ENCODE measurements around the gene PDLIM3. TPM values are rescaled to one million over a fixed set of nuclear protein-coding genes. Genes with fewer than 3 reads are reported as not detected.

The PDLIM3 gene
- polyA plus RNA-seq, 1 experiment, result 0.05 TPM

GRCh38 chr4:185522451-185522850, 12.9 kb downstream of the PDLIM3 start:
- 0 out of 2 replicates have a peak, but pooled peaks cover 1% of the 10 kb centered on the region for H3K27me3 ChIP-seq (ENCODE audit: control insufficient read depth, insufficient read depth, low read length)
- POLR2A ChIA-PET, result no interaction called here
- H3K36me3 ChIP-seq (ENCODE audit: control insufficient read depth, insufficient read depth, low read length), result no peaks in the 10 kb centered on the region
- no peak for TF ChIP-seq CTCF (IDR thresholded peaks at IDR 0.05; ENCODE audit: insufficient read depth, low read depth, low read length)
- no peak overlapping the region for H3K4me3 ChIP-seq (ENCODE audit: low read depth, low read length)
- CTCF ChIA-PET, result no interaction called here
- DNase-seq (ENCODE audit: low read depth), result no peak

- no peak for DNase-seq (ENCODE audit: low read depth)
- TF ChIP-seq CTCF (IDR thresholded peaks at IDR 0.05; ENCODE audit: insufficient read depth, low read depth, low read length), result no peak
- POLR2A ChIA-PET, result no interaction called here
- Histone ChIP-seq H3K4me3 (ENCODE audit: low read depth, low read length) (no peak overlapping the region), H3K36me3 (ENCODE audit: control insufficient read depth, insufficient read depth, low read length) (no peaks in the 10 kb centered on the region), H3K27me3 (ENCODE audit: control insufficient read depth, insufficient read depth, low read length) (no peaks in the 10 kb centered on the region)
- CTCF ChIA-PET, result no interaction called here
Measured at GRCh38 chr4:185520119-185520518, 15.2 kb downstream of the PDLIM3 start.

GRCh38 chr4:185518494-185518893, 16.8 kb downstream of the PDLIM3 start:
- no peaks in the 10 kb centered on the region for H3K36me3 ChIP-seq (ENCODE audit: control insufficient read depth, insufficient read depth, low read length)
- CTCF ChIA-PET, result interaction anchor here (1.2 kb wide), 1 partner anchor 10 kb away, joined by 4 read pairs; no protein-coding TSS in a partner anchor
- TF ChIP-seq CTCF (IDR thresholded peaks at IDR 0.05; ENCODE audit: insufficient read depth, low read depth, low read length), result no peak
- POLR2A ChIA-PET, result no interaction called here
- no peak for DNase-seq (ENCODE audit: low read depth)
- H3K4me3 ChIP-seq (ENCODE audit: low read depth, low read length), result no peak overlapping the region
- H3K27me3 ChIP-seq (ENCODE audit: control insufficient read depth, insufficient read depth, low read length), result no peaks in the 10 kb centered on the region

GRCh38 chr4:185518069-185518468, 17.2 kb downstream of the PDLIM3 start:
- ChIA-PET CTCF (no interaction called here), POLR2A (no interaction called here)
- no peak for DNase-seq (ENCODE audit: low read depth)
- Histone ChIP-seq H3K4me3 (ENCODE audit: low read depth, low read length) (no peak overlapping the region), H3K36me3 (ENCODE audit: control insufficient read depth, insufficient read depth, low read length) (no peaks in the 10 kb centered on the region), H3K27me3 (ENCODE audit: control insufficient read depth, insufficient read depth, low read length) (no peaks in the 10 kb centered on the region)
- TF ChIP-seq CTCF (IDR thresholded peaks at IDR 0.05; ENCODE audit: insufficient read depth, low read depth, low read length), result no peak

GRCh38 chr4:185515248-185515647, 20.1 kb downstream of the PDLIM3 start:
- Histone ChIP-seq H3K4me3 (ENCODE audit: low read depth, low read length) (no peak overlapping the region), H3K36me3 (ENCODE audit: control insufficient read depth, insufficient read depth, low read length) (no peaks in the 10 kb centered on the region), H3K27me3 (ENCODE audit: control insufficient read depth, insufficient read depth, low read length) (no peaks in the 10 kb centered on the region)
- no peak for DNase-seq (ENCODE audit: low read depth)
- ChIA-PET POLR2A (no interaction called here), CTCF (no interaction called here)
- TF ChIP-seq CTCF (IDR thresholded peaks at IDR 0.05; ENCODE audit: insufficient read depth, low read depth, low read length), result no peak
